ENCODE results near the gene UNC45A.

UNC45A gene

GRCh38 chr15:90959894-90960293 lies 24.8 kb downstream of the UNC45A start:
- TF ChIP-seq CTCF (IDR thresholded peaks at IDR 0.05; ENCODE audit: control insufficient read depth, extremely low read depth, insufficient read depth), result no peak
- no peak for DNase-seq (ENCODE audit: low read depth)
- no peak overlapping the region for H3K4me3 ChIP-seq (ENCODE audit: low read depth, low read length)

- no peak for TF ChIP-seq CTCF (IDR thresholded peaks at IDR 0.05; ENCODE audit: control insufficient read depth, extremely low read depth, insufficient read depth)
- no peak overlapping the region for H3K4me3 ChIP-seq (ENCODE audit: low read depth, low read length)
- DNase-seq (ENCODE audit: low read depth), result no peak
These were observed 25.4 kb downstream of the UNC45A start for GRCh38 chr15:90960298-90961091.

- no peak for TF ChIP-seq CTCF (IDR thresholded peaks at IDR 0.05; ENCODE audit: control insufficient read depth, extremely low read depth, insufficient read depth)
- no peak for DNase-seq (ENCODE audit: low read depth)
- no peak overlapping the region for H3K4me3 ChIP-seq (ENCODE audit: low read depth, low read length)
These were observed 26.9 kb downstream of the UNC45A start for GRCh38 chr15:90962021-90962420.

GRCh38 chr15:90966262-90966661 lies 31.2 kb downstream of the UNC45A start:
- no peak for TF ChIP-seq CTCF (IDR thresholded peaks at IDR 0.05; ENCODE audit: control insufficient read depth, extremely low read depth, insufficient read depth)
- DNase-seq (ENCODE audit: low read depth), result no peak
- H3K4me3 ChIP-seq (ENCODE audit: low read depth, low read length), result no peak overlapping the region

GRCh38 chr15:90967206-90967605 lies 32.1 kb downstream of the UNC45A start:
- DNase-seq (ENCODE audit: low read depth), result no peak
- TF ChIP-seq CTCF (IDR thresholded peaks at IDR 0.05; ENCODE audit: control insufficient read depth, extremely low read depth, insufficient read depth), result no peak
- H3K4me3 ChIP-seq (ENCODE audit: low read depth, low read length), result no peak overlapping the region

- TF ChIP-seq CTCF (IDR thresholded peaks at IDR 0.05; ENCODE audit: control insufficient read depth, extremely low read depth, insufficient read depth), result no peak
- H3K4me3 ChIP-seq (ENCODE audit: low read depth, low read length), result no peak overlapping the region
These were observed 33.3 kb downstream of the UNC45A start for GRCh38 chr15:90968434-90968833.

GRCh38 chr15:90970274-90970673 lies 35.2 kb downstream of the UNC45A start:
- H3K4me3 ChIP-seq (ENCODE audit: low read depth, low read length), result no peak overlapping the region
- TF ChIP-seq CTCF (IDR thresholded peaks at IDR 0.05; ENCODE audit: control insufficient read depth, extremely low read depth, insufficient read depth), result no peak
- no peak for DNase-seq (ENCODE audit: low read depth)

More at GRCh38 chr15:90968434-90968833, 33.3 kb downstream of the UNC45A start:
- DNase-seq (ENCODE audit: low read depth), result no peak
